ENCODE measurements around the gene NELFA.

DNA sequence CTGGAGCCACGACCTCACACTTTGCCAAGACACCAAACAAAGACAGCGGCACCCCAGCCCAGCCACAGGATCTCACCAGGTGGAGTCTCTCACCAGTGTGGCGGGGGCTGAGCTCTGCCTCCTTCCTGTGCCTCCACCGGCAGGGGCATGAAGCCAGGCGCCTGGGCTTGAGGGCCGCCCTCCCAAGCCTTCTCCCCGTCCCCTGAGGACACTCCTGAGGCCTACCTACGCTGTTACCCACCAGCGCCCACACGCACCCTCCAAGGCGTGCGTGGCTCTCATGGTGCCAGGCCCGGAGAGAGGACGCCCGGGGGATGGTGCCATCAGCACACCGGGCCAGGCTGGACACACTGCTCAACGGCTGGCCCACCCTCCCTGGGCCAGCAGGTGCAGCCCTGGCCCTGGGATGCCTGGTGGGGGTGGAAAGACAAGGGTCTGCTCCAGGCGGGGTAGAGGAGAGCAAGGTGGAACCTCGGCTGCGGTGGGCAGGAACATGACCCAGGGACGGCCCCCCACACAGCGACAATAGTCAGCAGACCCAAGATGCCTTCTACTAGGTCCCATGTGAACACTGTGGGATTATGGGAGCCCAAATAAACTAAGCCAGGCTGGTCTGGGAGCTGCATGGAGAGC lies 22.1 kb downstream of the NELFA start:
- TF ChIP-seq, protein P1, sequence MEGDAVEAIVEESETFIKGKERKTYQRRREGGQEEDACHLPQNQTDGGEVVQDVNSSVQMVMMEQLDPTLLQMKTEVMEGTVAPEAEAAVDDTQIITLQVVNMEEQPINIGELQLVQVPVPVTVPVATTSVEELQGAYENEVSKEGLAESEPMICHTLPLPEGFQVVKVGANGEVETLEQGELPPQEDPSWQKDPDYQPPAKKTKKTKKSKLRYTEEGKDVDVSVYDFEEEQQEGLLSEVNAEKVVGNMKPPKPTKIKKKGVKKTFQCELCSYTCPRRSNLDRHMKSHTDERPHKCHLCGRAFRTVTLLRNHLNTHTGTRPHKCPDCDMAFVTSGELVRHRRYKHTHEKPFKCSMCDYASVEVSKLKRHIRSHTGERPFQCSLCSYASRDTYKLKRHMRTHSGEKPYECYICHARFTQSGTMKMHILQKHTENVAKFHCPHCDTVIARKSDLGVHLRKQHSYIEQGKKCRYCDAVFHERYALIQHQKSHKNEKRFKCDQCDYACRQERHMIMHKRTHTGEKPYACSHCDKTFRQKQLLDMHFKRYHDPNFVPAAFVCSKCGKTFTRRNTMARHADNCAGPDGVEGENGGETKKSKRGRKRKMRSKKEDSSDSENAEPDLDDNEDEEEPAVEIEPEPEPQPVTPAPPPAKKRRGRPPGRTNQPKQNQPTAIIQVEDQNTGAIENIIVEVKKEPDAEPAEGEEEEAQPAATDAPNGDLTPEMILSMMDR (IDR thresholded peaks at IDR 0.05): no peak
- no peak for TF ChIP-seq EP300 (IDR thresholded peaks at IDR 0.05; ENCODE audit: low read depth)
- no peak for TF ChIP-seq POLR2AphosphoS5 (IDR thresholded peaks at IDR 0.05)

Data from transverse colon (tissue), 4 donors.